ENCODE data around the gene ABCA9. TPM values are rescaled to one million over a fixed set of nuclear protein-coding genes. Genes with fewer than 3 reads are reported as not detected.
"Not testable (repeated sequence)": the region's sequence is repeated elsewhere in the genome, so short reads cannot be mapped to it uniquely, and the experiment has no call there.

ABCA9 gene
- total RNA-seq, 1 experiment from 2014 or later = not detected

- H3K36me3 ChIP-seq (replicated peaks; ENCODE audit: control insufficient read depth, insufficient read depth, low read length) = no peaks in the 10 kb centered on the region
- no peak for DNase-seq
- H3K27me3 ChIP-seq (ENCODE audit: control insufficient read depth, insufficient read depth, low read length) = no peaks in the 10 kb centered on the region
- H3K4me3 ChIP-seq (ENCODE audit: insufficient read depth, low read depth, low read length) = no peak overlapping the region
These were observed 91.6 kb downstream of the ABCA9 start for GRCh38 chr17:68969101-68969500.

- DNase-seq = no peak
- Histone ChIP-seq H3K36me3 (replicated peaks; ENCODE audit: control insufficient read depth, insufficient read depth, low read length) (no peaks in the 10 kb centered on the region), H3K27me3 (ENCODE audit: control insufficient read depth, insufficient read depth, low read length) (no peaks in the 10 kb centered on the region), H3K4me3 (ENCODE audit: insufficient read depth, low read depth, low read length) (no peak overlapping the region)
These were observed 96.8 kb downstream of the ABCA9 start for GRCh38 chr17:68963958-68964357.

- no peaks in the 10 kb centered on the region for H3K36me3 ChIP-seq (replicated peaks; ENCODE audit: control insufficient read depth, insufficient read depth, low read length)
- no peak overlapping the region for H3K4me3 ChIP-seq (ENCODE audit: insufficient read depth, low read depth, low read length)
- H3K27me3 ChIP-seq (ENCODE audit: control insufficient read depth, insufficient read depth, low read length) = no peaks in the 10 kb centered on the region
- no peak for DNase-seq
These were observed 99.4 kb downstream of the ABCA9 start for GRCh38 chr17:68961214-68961882.

DNA sequence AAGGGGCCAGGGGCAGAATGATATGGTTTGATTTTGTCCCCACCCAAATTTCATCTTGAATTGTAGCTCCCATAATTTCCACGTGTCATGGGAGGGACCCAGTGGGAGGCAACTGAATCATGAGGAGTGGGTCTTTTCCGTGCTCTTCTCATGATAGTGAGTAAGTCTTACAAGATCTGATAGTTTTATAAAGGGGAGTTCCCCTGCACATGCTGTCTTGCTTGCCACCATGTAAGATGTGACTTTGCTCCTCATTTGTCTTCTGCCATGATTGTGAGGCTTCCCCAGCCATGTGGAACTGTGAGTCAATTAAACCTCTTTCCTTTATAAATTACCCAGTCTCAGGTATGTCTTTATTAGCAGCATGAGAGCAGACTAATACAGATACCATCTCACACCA, 101.6 kb downstream of the ABCA9 start:
- DNase-seq; H3K36me3 ChIP-seq (replicated peaks; ENCODE audit: control insufficient read depth, insufficient read depth, low read length); H3K4me3 ChIP-seq (ENCODE audit: insufficient read depth, low read depth, low read length); H3K27me3 ChIP-seq (ENCODE audit: control insufficient read depth, insufficient read depth, low read length): not testable (repeated sequence)

- no peak for DNase-seq
- no peaks in the 10 kb centered on the region for H3K36me3 ChIP-seq (replicated peaks; ENCODE audit: control insufficient read depth, insufficient read depth, low read length)
- H3K4me3 ChIP-seq (ENCODE audit: insufficient read depth, low read depth, low read length) = no peak overlapping the region
- no peaks in the 10 kb centered on the region for H3K27me3 ChIP-seq (ENCODE audit: control insufficient read depth, insufficient read depth, low read length)
These were observed 102.8 kb downstream of the ABCA9 start for GRCh38 chr17:68957944-68958343.

DNA sequence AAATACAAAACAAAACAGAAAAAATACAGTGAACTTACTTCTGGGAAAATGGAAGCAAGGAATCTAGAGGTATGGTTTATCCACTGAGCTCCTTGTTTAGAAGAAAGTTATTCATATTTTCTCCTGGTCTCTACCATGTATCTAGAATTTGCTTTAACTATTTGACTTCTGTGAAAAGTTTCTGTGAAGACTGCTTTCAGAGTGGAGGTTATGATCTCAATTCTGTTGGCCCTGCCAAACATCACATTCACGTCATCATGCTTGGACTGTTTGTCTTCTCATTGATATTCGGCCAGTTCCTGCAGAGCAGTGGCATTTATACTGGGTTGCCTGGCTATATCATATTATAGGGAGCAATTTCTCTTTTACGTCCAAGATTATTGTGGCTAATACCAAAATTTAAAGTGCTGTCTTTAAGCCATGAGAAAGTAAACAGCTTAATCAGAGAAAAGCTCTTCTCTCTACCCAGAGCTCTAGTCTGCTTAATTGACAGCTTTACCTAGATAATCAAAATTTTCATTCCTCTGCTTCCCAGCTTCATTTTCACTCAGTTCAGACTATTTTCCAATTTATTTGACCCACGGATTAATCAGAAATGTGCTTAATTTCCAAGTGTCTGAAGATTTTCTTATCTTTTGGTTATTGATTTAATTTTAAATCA, 105.4 kb downstream of the ABCA9 start, which contains the start of gene ABCA8:
Gene ABCA8 (minus strand): TSS at position 212 of the 661 bp plus-strand sequence. CDS start 13,358 bp downstream, outside the sequence.
- no peaks in the 10 kb centered on the region for H3K36me3 ChIP-seq (replicated peaks; ENCODE audit: control insufficient read depth, insufficient read depth, low read length)
- no peak within 1 kb of the TSS for H3K4me3 ChIP-seq (ENCODE audit: insufficient read depth, low read depth, low read length)
- DNase-seq = no peak
- no peaks in the 10 kb centered on the region for H3K27me3 ChIP-seq (ENCODE audit: control insufficient read depth, insufficient read depth, low read length)

DNA sequence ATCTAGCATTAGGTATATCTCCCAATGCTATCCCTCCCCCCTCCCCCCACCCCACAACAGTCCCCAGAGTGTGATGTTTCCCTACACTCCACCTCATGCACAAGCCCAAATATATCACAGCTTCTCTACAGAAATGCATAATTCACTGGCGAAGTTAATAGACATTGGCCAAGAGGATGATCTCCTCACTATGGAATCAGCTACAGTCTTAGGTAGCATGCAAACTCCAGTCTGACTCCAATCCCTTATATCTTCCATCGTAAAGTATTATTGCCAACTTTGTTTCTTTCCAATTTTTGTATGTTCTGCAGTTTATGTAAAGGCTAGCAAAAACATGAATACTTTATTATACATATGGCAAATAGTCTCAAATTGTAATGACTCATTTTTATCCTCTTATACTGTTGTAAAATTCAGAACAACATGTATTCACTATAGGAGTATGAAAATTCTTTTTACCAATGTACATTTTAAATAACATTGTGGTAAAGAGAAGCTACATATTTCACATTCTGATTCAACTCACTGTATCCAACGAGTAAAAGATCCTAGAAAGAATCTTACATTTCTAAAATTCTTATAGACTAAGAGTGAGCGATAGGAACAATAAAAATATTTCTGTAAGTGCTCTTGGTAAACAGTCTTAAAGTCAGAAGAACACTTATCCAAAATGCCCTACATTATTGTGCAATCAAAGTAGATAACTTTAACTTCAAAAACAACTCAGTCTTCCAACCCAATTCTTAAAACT, 106.4 kb downstream of the ABCA9 start:
- H3K4me3 ChIP-seq (ENCODE audit: insufficient read depth, low read depth, low read length) = no peak overlapping the region
- no peaks in the 10 kb centered on the region for H3K36me3 ChIP-seq (replicated peaks; ENCODE audit: control insufficient read depth, insufficient read depth, low read length)
- H3K27me3 ChIP-seq (ENCODE audit: control insufficient read depth, insufficient read depth, low read length) = no peaks in the 10 kb centered on the region
- no peak for DNase-seq

GRCh38 chr17:68953340-68953997, 107.3 kb downstream of the ABCA9 start:
- H3K27me3 ChIP-seq (ENCODE audit: control insufficient read depth, insufficient read depth, low read length) = no peaks in the 10 kb centered on the region
- no peak for DNase-seq
- no peak overlapping the region for H3K4me3 ChIP-seq (ENCODE audit: insufficient read depth, low read depth, low read length)
- no peaks in the 10 kb centered on the region for H3K36me3 ChIP-seq (replicated peaks; ENCODE audit: control insufficient read depth, insufficient read depth, low read length)

GRCh38 chr17:68950725-68951124, 110.0 kb downstream of the ABCA9 start:
- Histone ChIP-seq H3K4me3 (ENCODE audit: insufficient read depth, low read depth, low read length) (no peak overlapping the region), H3K36me3 (replicated peaks; ENCODE audit: control insufficient read depth, insufficient read depth, low read length) (no peaks in the 10 kb centered on the region), H3K27me3 (ENCODE audit: control insufficient read depth, insufficient read depth, low read length) (no peaks in the 10 kb centered on the region)
- DNase-seq = no peak

DNA sequence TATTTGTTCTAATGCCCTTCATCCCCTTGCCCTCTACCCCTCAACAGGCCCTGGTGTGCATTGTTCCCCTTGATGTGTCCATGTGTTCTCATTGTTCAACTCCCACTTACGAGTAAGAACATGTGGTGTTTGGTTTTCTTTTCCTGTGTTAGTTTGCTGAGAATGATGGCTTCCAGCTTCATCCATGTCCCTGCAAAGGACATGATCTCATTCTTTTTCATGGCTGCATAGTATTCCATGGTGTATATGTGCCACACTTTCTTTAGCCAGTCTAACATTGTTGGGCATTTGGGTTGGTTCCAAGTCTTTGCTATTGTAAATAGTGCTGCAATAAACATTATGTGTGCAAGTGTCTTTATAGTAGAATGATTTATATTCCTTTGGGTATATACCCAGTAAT, 112.9 kb downstream of the ABCA9 start:
- H3K4me3 ChIP-seq (ENCODE audit: insufficient read depth, low read depth, low read length); DNase-seq; H3K36me3 ChIP-seq (replicated peaks; ENCODE audit: control insufficient read depth, insufficient read depth, low read length); H3K27me3 ChIP-seq (ENCODE audit: control insufficient read depth, insufficient read depth, low read length): not testable (repeated sequence)

GRCh38 chr17:68944435-68945035, 116.2 kb downstream of the ABCA9 start:
- DNase-seq = no peak
- no peaks in the 10 kb centered on the region for H3K27me3 ChIP-seq (ENCODE audit: control insufficient read depth, insufficient read depth, low read length)
- H3K4me3 ChIP-seq (ENCODE audit: insufficient read depth, low read depth, low read length) = no peak overlapping the region

DNA sequence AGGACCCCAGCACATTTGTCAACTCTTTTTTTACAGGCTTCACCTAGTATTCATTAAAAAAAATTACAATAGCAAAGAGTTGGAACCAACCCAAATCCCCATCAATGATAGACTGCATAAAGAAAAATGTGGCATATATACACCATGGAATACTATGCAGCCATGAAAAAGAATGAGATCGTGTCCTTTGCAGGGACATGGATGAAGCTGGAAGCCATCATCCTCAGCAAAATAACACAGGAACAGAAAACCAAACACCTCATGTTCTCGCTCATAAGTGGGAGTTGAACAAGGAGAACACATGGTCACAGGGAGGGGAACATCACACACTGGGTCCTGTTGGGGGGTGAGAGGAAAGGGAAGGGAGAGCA, 116.9 kb downstream of the ABCA9 start:
- not testable (repeated sequence) for H3K27me3 ChIP-seq (ENCODE audit: control insufficient read depth, insufficient read depth, low read length); H3K36me3 ChIP-seq (replicated peaks; ENCODE audit: control insufficient read depth, insufficient read depth, low read length); H3K4me3 ChIP-seq (ENCODE audit: insufficient read depth, low read depth, low read length); DNase-seq

More at GRCh38 chr17:68944435-68945035, 116.2 kb downstream of the ABCA9 start:
- no peaks in the 10 kb centered on the region for H3K36me3 ChIP-seq (replicated peaks; ENCODE audit: control insufficient read depth, insufficient read depth, low read length)

DNA sequence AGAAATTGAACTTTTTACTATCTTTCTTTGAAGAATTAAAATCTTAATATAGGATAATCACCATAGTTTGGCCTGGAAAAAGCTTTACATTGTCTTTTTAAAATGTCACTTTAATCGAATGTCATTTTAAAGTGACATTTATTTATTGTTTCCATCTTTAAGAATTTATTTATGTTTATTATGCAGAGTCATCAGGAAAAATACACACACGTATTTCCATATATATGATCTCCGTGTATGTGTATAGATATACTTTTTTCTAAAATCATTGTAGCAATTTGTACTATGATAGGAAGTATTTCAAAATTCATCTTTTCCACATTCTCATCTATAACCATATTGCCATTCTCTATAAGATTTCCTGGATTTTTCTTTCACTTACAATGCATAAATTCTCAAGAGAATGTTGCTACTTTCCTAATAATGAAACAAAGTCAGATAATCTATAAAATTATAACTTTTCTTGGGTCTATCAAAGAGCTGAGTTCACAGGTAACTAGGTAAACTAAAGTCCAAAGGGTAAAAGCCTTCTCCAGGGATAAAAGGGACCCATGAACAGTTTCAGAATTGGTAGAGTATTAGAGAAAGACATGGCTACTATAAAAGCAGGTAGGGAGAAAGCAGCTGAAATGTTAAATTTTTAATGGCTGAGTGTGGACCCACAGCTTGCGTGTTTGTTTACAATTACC, 117.5 kb downstream of the ABCA9 start:
- H3K4me3 ChIP-seq (ENCODE audit: insufficient read depth, low read depth, low read length) = no peak overlapping the region
- no peaks in the 10 kb centered on the region for H3K36me3 ChIP-seq (replicated peaks; ENCODE audit: control insufficient read depth, insufficient read depth, low read length)
- no peak for DNase-seq
- no peaks in the 10 kb centered on the region for H3K27me3 ChIP-seq (ENCODE audit: control insufficient read depth, insufficient read depth, low read length)

DNA sequence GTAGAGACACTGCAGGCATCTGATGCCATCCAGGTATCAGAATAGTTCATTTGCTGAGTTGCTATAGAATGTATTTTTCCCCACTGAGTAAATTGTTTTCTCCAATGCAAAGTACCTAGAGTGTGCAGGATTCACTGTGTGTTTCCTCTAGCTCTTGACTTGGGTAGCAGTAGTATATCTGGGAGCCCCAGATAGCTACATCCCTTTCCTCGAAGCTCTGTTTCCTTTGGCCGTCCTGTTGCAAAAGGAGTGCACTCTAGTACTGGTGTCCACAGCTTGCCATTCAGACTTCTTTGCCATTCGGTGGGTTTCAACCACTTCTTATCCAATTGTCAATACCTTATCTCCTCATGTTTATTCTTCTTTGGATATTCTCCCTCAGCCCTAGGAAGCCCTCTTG, 118.3 kb downstream of the ABCA9 start:
- no peak for DNase-seq
- H3K36me3 ChIP-seq (replicated peaks; ENCODE audit: control insufficient read depth, insufficient read depth, low read length) = no peaks in the 10 kb centered on the region
- no peak overlapping the region for H3K4me3 ChIP-seq (ENCODE audit: insufficient read depth, low read depth, low read length)
- no peaks in the 10 kb centered on the region for H3K27me3 ChIP-seq (ENCODE audit: control insufficient read depth, insufficient read depth, low read length)

All from H7 (cell line).